Suprapubic skin (tissue), 4 donors: ENCODE results near the gene IL36RN. TPM values are rescaled to one million over a fixed set of nuclear protein-coding genes. Genes with fewer than 3 reads are reported as not detected.

ENCODE experiments used
- DNase-seq, 2 donors: peaks; one replicate each; pipeline ENCODE4 v3.0.0-alpha.2; 2019; ENCODE audit warnings: low spot score in 2 of 2
- H3K27ac ChIP-seq: fragments of 200-600 bp; sonication (generic); one replicate; pipeline ENCODE4 v1.5.1; 2019
- H3K27me3 ChIP-seq: fragments of 200-600 bp; sonication (generic); one replicate; pipeline ENCODE4 v1.5.1; 2019
- H3K36me3 ChIP-seq: fragments of 200-600 bp; sonication (generic); one replicate; pipeline ENCODE4 v1.5.1; 2019
- H3K4me1 ChIP-seq: fragments of 200-600 bp; sonication (generic); one replicate; pipeline ENCODE4 v1.5.1; 2019
- H3K4me3 ChIP-seq: fragments of 200-600 bp; sonication (generic); one replicate; pipeline ENCODE4 v1.5.1; 2019; ENCODE audit warnings: mild to moderate bottlenecking
- H3K9me3 ChIP-seq: fragments of 200-600 bp; sonication (generic); one replicate; pipeline ENCODE4 v1.5.1; 2019
- EP300 ChIP-seq: sonication (generic); formaldehyde crosslinking; IDR thresholded peaks from one replicate; pipeline ENCODE4 v1.6.1; 2017; ENCODE audit warnings: antibody characterized with exemption
- POLR2A ChIP-seq, 2 donors: fragments of 450-650 bp; IDR thresholded peaks; one replicate each; pipeline ENCODE4 v1.6.1; 2017; ENCODE audit warnings: antibody characterized with exemption in 2 of 2, mild to moderate bottlenecking in 2 of 2, moderate library complexity in 2 of 2
- POLR2AphosphoS5 ChIP-seq, 3 donors: sonication (generic); formaldehyde crosslinking; IDR thresholded peaks; one replicate each; pipeline ENCODE4 v1.6.1; 2017; ENCODE audit warnings: antibody characterized with exemption in 3 of 3
- WGBS: methylation state at CpG from one replicate; pipeline ENCODE4 v1.1.5; 2018; 5-methylcytosine and 5-hydroxymethylcytosine counted together
- total RNA-seq, 4 donors: library from RNA; depleted of rRNA; stranded (reverse); fragments of >200 nt; gene quantifications; one replicate each; pipeline ENCODE4 v1.1.0, GENCODE V29; 2016
- TF ChIP-seq, protein P1 (sequence below), 2 donors: fragments of 200-600 bp in 1 of 2; fragments of 450-650 bp in 1 of 2; sonication (generic) in 1 of 2; IDR thresholded peaks; one replicate each; pipeline ENCODE4 v1.5.1; 2016 to 2019; ENCODE audit warnings: antibody characterized with exemption in 2 of 2, mild to moderate bottlenecking in 1 of 2, moderate library complexity in 1 of 2

IL36RN gene
- total RNA-seq, 4 donors from 2014 or later = 7.7 to 73.9 (median 37.1) TPM

DNA sequence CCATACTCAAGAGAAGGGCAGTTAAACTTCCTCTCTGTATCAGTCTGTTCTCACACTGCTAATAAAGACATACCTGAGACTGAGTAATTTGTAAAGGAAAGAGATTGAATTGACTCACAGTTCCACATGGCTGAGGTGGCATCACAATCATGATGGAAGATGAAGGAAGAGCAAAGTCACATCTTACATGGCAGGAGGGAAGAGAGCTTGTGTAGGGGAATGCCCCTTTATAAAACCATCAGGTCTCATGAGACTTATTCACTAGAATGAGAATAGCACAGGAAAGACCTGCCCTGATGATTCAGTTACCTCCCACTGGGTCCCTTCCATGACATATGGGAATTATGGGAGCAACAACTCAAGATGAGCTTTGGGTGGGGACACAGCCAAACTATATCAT, 4.9 kb upstream of the IL36RN start:
- H3K36me3 ChIP-seq = no peaks in the 10 kb centered on the region
- H3K9me3 ChIP-seq = peaks cover 9% of the 10 kb centered on the region
- H3K27ac ChIP-seq = no peak overlapping the region
- H3K27me3 ChIP-seq = no peaks in the 10 kb centered on the region
- DNase-seq = no peak
- no peaks in the 10 kb centered on the region for H3K4me1 ChIP-seq
- TF ChIP-seq EP300 = no peak
- no peak overlapping the region for H3K4me3 ChIP-seq

DNA sequence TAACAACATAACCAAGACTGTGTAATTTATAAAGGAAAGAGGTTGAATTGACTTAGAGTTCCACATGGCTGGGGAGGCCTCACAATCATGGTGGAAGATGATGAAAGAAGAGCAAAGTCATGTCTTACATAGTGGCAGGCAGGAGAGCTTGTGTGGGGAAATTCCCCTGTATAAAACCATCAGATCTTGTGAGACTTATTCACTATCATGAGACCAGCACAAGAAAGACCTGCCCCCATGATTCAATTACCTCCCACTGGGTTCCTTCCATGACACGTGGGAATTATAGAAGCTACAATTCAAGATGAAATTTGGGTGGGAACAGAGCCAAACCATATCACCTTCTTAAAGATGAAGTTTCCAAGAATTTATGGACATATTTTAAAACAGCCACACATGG, 2.5 kb upstream of the IL36RN start:
- no peak overlapping the region for H3K27ac ChIP-seq
- H3K4me3 ChIP-seq = no peak overlapping the region
- no peaks in the 10 kb centered on the region for H3K4me1 ChIP-seq
- 50% methylated on average over 1 of the region's 1 CpG for WGBS
- H3K36me3 ChIP-seq = no peaks in the 10 kb centered on the region
- no peaks in the 10 kb centered on the region for H3K27me3 ChIP-seq
- no peak for DNase-seq
- H3K9me3 ChIP-seq = peaks cover 9% of the 10 kb centered on the region
- TF ChIP-seq POLR2A (IDR thresholded peaks at IDR 0.05) = no peak
- no peak for TF ChIP-seq EP300
- TF ChIP-seq, protein P1, sequence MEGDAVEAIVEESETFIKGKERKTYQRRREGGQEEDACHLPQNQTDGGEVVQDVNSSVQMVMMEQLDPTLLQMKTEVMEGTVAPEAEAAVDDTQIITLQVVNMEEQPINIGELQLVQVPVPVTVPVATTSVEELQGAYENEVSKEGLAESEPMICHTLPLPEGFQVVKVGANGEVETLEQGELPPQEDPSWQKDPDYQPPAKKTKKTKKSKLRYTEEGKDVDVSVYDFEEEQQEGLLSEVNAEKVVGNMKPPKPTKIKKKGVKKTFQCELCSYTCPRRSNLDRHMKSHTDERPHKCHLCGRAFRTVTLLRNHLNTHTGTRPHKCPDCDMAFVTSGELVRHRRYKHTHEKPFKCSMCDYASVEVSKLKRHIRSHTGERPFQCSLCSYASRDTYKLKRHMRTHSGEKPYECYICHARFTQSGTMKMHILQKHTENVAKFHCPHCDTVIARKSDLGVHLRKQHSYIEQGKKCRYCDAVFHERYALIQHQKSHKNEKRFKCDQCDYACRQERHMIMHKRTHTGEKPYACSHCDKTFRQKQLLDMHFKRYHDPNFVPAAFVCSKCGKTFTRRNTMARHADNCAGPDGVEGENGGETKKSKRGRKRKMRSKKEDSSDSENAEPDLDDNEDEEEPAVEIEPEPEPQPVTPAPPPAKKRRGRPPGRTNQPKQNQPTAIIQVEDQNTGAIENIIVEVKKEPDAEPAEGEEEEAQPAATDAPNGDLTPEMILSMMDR (IDR thresholded peaks at IDR 0.05) = no peak
- TF ChIP-seq POLR2AphosphoS5 (IDR thresholded peaks at IDR 0.05) = no peak

DNA sequence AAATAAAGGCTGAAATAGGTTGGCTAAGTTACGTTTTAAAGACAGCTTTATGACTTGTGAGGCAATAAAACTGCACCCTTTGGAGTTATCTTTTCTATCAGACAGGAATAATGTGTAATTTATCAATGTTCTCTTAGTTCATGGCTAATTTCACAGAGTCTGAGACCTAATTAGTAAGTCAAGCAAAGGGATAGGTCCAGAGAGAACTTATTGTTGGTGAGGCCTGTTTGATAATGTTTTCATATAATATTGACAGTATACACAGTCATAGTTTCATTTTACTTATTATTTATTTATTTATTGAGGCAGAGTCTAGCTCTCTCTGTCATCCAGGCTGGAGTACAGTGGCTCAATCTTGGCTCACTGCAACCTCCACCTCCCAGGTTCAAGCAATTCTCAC, 1.9 kb upstream of the IL36RN start:
- Histone ChIP-seq H3K27me3 (no peaks in the 10 kb centered on the region), H3K4me3 (no peak overlapping the region), H3K27ac (no peak overlapping the region), H3K9me3 (peaks cover 9% of the 10 kb centered on the region), H3K4me1 (no peaks in the 10 kb centered on the region), H3K36me3 (no peaks in the 10 kb centered on the region)
- 34% methylated on average over 1 of the region's 1 CpG for WGBS
- TF ChIP-seq EP300 (no peak), POLR2AphosphoS5 (IDR thresholded peaks at IDR 0.05) (no peak), POLR2A (IDR thresholded peaks at IDR 0.05) (no peak)
- TF ChIP-seq, protein P1 (IDR thresholded peaks at IDR 0.05) = no peak
- DNase-seq = no peak

DNA sequence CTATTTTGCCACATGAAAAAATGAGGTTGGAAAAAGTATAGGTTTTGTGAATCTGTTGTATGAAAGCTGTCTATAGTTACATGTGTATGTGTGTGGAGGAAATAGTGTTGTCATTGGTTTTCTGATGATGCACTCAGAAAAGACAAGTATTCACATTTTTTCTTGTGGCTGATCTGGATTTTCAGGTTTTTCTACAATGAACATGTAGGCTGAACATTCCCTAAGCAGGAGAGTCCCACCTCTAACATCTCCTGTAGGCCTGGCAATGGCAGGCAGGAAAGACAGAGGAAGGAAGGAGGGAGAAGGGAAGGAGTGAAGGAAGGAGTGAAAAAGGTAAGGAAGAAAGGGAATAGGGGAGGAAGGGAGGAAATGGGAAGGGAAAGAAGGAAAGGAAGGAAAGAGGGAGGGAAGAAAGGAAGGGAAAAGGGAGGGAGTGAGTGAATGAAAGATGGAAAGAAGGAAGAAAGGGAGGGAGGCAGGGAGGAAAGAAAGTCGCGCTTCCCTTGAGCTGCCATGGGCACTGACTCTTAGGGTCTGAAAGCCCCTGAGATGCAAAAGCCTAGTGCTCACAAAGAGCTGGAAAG, 495 bp upstream of the IL36RN start:
- Histone ChIP-seq H3K4me3 (no peak overlapping the region), H3K36me3 (no peaks in the 10 kb centered on the region), H3K4me1 (no peaks in the 10 kb centered on the region), H3K27me3 (peaks cover 3% of the 10 kb centered on the region), H3K27ac (no peak overlapping the region), H3K9me3 (peaks cover 9% of the 10 kb centered on the region)
- 70% methylated on average over 2 of the region's 2 CpGs for WGBS
- TF ChIP-seq POLR2A (IDR thresholded peaks at IDR 0.05) (no peak), POLR2AphosphoS5 (IDR thresholded peaks at IDR 0.05) (no peak), EP300 (no peak)
- TF ChIP-seq, protein P1 (IDR thresholded peaks at IDR 0.05) = no peak
- DNase-seq = no peak

DNA sequence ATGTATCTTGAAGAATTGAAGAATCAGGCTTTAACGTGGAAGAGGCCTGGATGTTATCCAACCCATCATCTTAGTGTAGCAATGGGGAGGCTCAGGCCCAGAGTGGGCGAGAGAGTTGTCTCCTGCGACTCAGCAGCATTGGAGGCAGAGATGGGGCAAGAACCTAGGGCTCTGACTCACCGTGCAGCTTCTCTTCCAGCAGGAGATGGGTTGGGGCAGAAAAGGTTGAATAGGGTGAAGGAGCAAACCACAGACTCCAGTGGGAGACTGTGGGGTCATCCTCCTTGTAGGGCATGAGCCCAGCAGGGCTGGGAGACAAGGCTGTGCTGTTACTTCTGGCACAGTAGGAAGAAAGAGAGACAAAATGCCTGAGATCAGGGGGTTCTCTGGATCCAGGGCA, 1.4 kb downstream of the IL36RN start:
- peaks cover 6% of the 10 kb centered on the region for H3K27me3 ChIP-seq
- no peak overlapping the region for H3K27ac ChIP-seq
- TF ChIP-seq POLR2A (IDR thresholded peaks at IDR 0.05) (no peak), EP300 (no peak), POLR2AphosphoS5 (IDR thresholded peaks at IDR 0.05) (no peak)
- TF ChIP-seq, protein P1 (IDR thresholded peaks at IDR 0.05) = no peak
- no peaks in the 10 kb centered on the region for H3K4me1 ChIP-seq
- no peak for DNase-seq
- 74% methylated on average over 4 of the region's 4 CpGs for WGBS
- no peak overlapping the region for H3K4me3 ChIP-seq
- H3K9me3 ChIP-seq = no peaks in the 10 kb centered on the region
- no peaks in the 10 kb centered on the region for H3K36me3 ChIP-seq

DNA sequence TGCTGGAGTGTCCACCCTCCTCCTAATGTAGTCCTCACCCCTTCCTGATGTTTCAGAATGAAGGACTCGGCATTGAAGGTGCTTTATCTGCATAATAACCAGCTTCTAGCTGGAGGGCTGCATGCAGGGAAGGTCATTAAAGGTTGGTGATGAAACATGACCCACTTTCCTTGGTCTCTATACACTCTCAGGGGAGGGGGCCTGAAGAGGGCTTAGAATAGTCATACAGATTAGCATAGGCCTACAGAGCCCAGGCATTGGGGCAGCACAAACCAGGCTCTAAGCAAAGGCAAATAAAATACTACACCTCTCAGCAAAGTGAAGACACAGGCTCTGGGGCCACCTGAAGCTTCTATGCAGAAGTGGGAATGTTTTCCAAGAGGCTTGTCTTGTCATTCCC, 1.8 kb downstream of the IL36RN start:
- H3K4me3 ChIP-seq = no peak overlapping the region
- H3K27me3 ChIP-seq = peaks cover 6% of the 10 kb centered on the region
- no peaks in the 10 kb centered on the region for H3K36me3 ChIP-seq
- no peak for TF ChIP-seq POLR2AphosphoS5 (IDR thresholded peaks at IDR 0.05)
- no peak for TF ChIP-seq EP300
- TF ChIP-seq, protein P1 (IDR thresholded peaks at IDR 0.05) = no peak
- no peak for TF ChIP-seq POLR2A (IDR thresholded peaks at IDR 0.05)
- no peak for DNase-seq
- H3K9me3 ChIP-seq = no peaks in the 10 kb centered on the region
- 55% methylated on average over 1 of the region's 1 CpG for WGBS
- H3K27ac ChIP-seq = no peak overlapping the region
- no peaks in the 10 kb centered on the region for H3K4me1 ChIP-seq
